ENCODE results near the gene CEL.

CEL gene

DNA sequence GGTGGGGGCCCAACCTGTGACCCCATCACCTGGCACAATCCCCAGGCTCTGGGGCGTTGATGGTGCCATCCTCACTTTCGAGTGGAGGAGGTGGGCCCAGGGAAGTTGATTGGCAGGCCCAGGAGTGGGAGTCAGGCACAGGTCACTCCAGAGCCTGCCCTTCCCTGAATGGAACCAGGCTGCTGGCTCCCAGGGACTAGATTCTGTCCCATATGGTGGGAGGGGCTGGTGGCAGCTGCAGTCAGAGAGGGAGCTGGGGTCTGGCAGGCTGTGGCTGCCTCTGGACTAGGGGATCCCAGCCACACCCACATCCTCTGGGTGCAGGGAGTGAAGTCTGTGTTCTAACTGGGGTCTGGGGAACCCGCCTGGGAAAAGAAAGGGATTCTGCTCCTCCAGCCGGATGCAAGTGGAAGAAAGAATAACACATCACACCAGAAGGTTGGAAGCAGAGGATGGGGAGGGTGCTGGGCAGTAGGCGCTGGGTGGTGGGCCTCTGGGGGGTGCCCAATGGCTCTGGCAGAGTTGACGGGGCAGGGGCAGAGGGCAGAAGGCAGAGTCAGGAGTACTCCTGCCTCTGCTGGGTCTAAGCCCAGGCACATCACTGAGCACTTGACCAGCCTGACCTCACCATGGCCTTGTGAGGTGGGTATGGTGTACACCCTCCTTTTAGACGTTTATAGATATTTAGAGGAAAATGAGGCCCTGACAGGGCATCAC, 25.8 kb downstream of the CEL start (continued):
- TF ChIP-seq, protein P1, sequence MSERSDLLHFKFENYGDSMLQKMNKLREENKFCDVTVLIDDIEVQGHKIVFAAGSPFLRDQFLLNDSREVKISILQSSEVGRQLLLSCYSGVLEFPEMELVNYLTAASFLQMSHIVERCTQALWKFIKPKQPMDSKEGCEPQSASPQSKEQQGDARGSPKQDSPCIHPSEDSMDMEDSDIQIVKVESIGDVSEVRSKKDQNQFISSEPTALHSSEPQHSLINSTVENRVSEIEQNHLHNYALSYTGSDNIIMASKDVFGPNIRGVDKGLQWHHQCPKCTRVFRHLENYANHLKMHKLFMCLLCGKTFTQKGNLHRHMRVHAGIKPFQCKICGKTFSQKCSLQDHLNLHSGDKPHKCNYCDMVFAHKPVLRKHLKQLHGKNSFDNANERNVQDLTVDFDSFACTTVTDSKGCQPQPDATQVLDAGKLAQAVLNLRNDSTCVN (tag by site-specific recombination; optimal IDR thresholded peaks at IDR 0.05), result no peak
- TF ChIP-seq ZNF596 (tag by site-specific recombination; IDR thresholded peaks at IDR 0.05) (no peak), SCRT1 (tag by site-specific recombination; IDR thresholded peaks at IDR 0.05; ENCODE audit: borderline replicate concordance) (no peak), ZNF677 (tag by site-specific recombination; IDR thresholded peaks at IDR 0.05) (no peak), OSR2 (tag by site-specific recombination; IDR thresholded peaks at IDR 0.05) (no peak)

- Histone ChIP-seq H3K4me1 (ENCODE audit: control insufficient read depth, insufficient read depth, low read length) (no peaks in the 10 kb centered on the region), H3K4me3 (ENCODE audit: low read depth, low read length) (no peak overlapping the region), H3K9me3 (ENCODE audit: control insufficient read depth, insufficient read depth, low read depth, low read length) (no peaks in the 10 kb centered on the region), H3K36me3 (ENCODE audit: control insufficient read depth in 2 of 2, insufficient read depth in 1 of 2, low read length in 2 of 2) (no peaks in the 10 kb centered on the region), H3K27ac (ENCODE audit: extremely low read depth, low read depth, low read length) (no peak overlapping the region)
- POLR2A ChIA-PET, result no interaction called here
- CTCF ChIA-PET, result interaction anchor here (0.6 to 1.0 kb wide), 2 partner anchors 61 to 97 kb away, joined by 5 to 9 read pairs; no protein-coding TSS in a partner anchor
- TF ChIP-seq ZNF24 (tag by site-specific recombination; IDR thresholded peaks at IDR 0.05) (no peak), ZNF791 (tag by site-specific recombination; IDR thresholded peaks at IDR 0.05) (no peak), ZNF2 (tag by site-specific recombination; IDR thresholded peaks at IDR 0.05) (no peak), PRDM1 (tag by site-specific recombination; IDR thresholded peaks at IDR 0.05) (no peak), GLIS2 (tag by site-specific recombination; IDR thresholded peaks at IDR 0.05) (no peak), ZNF654 (tag by site-specific recombination; IDR thresholded peaks at IDR 0.05; ENCODE audit: low read depth) (no peak), SP3 (tag by site-specific recombination; IDR thresholded peaks at IDR 0.05) (no peak), ZNF670 (tag by site-specific recombination; IDR thresholded peaks at IDR 0.05; ENCODE audit: low read depth) (no peak), PBX3 (CRISPR knock-in tag; IDR thresholded peaks at IDR 0.05) (no peak), ZXDB (tag by site-specific recombination; IDR thresholded peaks at IDR 0.05) (no peak), IKZF3 (tag by site-specific recombination; IDR thresholded peaks at IDR 0.05) (no peak), PRDM4 (tag by site-specific recombination; IDR thresholded peaks at IDR 0.05) (no peak), ZNF362 (tag by site-specific recombination; IDR thresholded peaks at IDR 0.05) (no peak), ZNF747 (tag by site-specific recombination; IDR thresholded peaks at IDR 0.05) (no peak), MEIS1 (CRISPR knock-in tag; IDR thresholded peaks at IDR 0.05; ENCODE audit: borderline replicate concordance) (no peak), ZNF621 (tag by site-specific recombination; IDR thresholded peaks at IDR 0.05) (no peak)
Measured at GRCh38 chr9:133088146-133088750, 26.5 kb downstream of the CEL start.

All from HEK293 (cell line).